NB4 (cell line): ENCODE measurements around the gene ADGRG1.

Experiments
- DNase-seq: peaks from one replicate; pipeline ENCODE4 v3.0.0; 2010; ENCODE audit warnings: low read depth
- H3K4me3 ChIP-seq: one replicate; pipeline ENCODE4 v1.5.1; 2011; ENCODE audit warnings: mild to moderate bottlenecking, low read depth, low read length, moderate library complexity
- CTCF ChIP-seq: IDR thresholded peaks from one replicate; pipeline ENCODE4 v1.5.1; 2012; ENCODE audit warnings: low read depth, low read length
- MYC ChIP-seq: IDR thresholded peaks from 2 replicates; pipeline ENCODE4 v1.6.1; 2011; ENCODE audit warnings: low read depth, low read length
- POLR2A ChIP-seq: IDR thresholded peaks from 2 replicates; pipeline ENCODE4 v1.6.1; 2011; ENCODE audit warnings: mild to moderate bottlenecking; ENCODE audit not compliant: insufficient read length; ENCODE audit errors: extremely low read depth
- TF ChIP-seq, protein P1 (sequence below): IDR thresholded peaks from 2 replicates; pipeline ENCODE4 v1.6.1; 2011; ENCODE audit warnings: low read depth, low read length

Gene ADGRG1

GRCh38 chr16:57627184-57627871, 1.1 kb upstream of the ADGRG1 start:
- TF ChIP-seq, protein P1, sequence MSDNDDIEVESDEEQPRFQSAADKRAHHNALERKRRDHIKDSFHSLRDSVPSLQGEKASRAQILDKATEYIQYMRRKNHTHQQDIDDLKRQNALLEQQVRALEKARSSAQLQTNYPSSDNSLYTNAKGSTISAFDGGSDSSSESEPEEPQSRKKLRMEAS: no peak
- no peak for TF ChIP-seq POLR2A
- TF ChIP-seq CTCF: no peak
- no peak for TF ChIP-seq MYC
- peak; percentile 35 for DNase-seq
- H3K4me3 ChIP-seq: no peak overlapping the region

- no peak for DNase-seq
- no peak overlapping the region for H3K4me3 ChIP-seq
- TF ChIP-seq, protein P1: no peak
- no peak for TF ChIP-seq POLR2A
- TF ChIP-seq CTCF: no peak
- TF ChIP-seq MYC: no peak
Measured at GRCh38 chr16:57628783-57629293, 408 bp downstream of the ADGRG1 start.

DNA sequence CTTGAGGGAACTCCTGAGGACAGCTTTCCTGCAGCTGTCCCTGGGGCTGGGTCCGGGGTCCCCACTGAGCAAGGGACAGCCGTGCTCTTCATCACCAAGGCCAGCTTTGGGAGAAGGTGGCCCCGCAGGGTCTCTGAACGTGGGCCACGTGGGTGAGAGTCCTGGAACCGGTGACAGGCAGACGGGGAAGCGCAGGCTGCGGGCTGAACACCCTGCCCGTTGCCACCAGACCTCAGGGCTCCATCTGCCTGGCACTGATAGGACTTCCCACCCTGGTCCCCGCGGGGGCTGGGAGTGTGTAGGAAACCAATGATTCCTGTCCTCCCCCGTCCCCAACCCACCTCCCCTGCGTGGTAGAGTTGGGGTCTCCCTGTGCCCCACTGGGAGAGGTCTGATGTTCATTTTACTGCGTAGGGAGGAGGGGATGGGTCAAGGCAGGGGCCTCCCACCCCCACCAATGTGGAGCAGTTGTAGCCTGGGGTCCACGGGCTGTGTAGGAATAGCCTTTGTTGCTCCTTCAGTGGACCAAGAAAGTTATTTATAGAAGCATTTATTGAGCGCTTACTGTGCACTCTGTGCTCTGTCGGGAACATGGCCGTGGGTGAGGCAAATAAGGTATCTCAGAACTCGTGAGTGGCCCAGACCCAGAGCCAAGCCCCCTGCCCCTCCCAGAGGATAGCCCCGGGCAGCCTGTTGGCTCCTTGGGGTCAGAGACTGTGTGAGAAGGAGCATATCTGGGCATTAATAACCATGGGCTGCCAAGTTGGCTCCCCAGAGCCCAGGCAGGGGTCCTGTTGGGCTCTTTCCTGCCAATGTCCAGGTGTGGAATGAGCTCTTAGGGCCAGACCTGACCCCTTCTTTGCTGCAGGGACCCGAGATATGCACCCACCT, 1.3 kb downstream of the ADGRG1 start:
- no peak for DNase-seq
- H3K4me3 ChIP-seq: no peak overlapping the region
- TF ChIP-seq MYC (no peak), CTCF (no peak)

DNA sequence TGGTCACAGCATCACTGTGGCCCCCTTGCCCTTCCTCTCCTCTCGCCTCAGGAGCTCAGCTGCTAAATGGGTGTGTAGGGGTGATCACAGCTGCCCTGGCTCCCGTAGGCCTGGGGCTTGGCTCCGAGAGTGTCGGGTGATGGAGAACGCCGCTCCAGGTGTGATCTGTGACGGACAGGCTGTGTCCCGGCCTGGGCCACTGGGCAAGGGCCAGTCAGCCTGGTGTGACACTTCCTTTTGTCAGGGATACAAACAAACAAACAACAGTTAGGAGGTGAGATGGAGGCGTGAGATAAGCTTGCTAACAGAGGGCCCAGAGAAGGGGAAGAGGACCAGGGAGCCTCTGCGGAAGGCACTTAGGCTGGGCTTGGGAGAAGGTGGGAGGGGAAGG, 2.0 kb downstream of the ADGRG1 start:
- H3K4me3 ChIP-seq: no peak overlapping the region
- TF ChIP-seq, protein P1: no peak
- no peak for TF ChIP-seq CTCF
- no peak for DNase-seq

DNA sequence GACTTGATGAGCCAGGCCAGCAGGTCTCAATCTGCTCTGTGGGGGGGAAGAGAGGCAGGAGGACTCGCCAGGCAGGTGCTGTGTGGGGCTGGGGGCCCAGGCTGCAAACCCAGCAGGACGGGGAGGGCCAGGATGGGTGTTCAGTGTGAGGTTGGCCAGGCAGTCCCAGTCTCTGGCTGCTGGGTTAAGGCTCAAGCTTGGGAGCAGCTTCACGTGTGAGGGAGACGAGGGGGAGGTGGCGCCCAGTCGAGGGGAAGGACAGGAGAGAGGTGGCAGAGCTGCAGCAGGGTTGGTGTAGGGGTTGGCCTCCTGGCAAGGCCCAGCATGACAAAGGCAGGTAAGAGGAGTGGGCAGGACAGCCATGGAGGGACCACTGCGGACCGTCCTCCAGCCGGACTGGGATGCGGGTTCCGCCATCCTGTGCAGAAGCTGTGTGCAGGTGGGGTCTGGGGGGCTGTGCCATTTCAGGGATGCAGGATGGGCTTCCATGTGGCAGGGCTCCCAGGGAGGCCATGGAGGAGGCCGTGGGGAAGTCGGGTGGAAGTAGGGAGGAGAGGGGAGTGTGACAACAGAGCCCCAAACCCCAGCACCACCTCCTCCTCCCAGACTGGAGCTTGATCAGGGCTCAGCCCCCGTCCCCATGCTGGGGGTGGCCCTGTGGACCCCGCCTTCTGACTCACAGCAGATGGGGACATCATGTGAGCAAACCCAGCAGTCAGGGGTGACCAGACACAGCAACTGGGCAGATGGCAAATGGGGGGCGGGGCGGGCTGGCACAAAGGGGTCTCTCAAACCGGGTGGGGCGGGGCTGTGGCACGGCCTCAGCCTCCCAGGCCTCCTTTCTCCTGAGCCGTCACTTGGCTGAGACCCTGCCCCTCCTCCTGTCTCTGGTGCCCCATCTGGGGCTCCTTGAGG, 2.8 kb downstream of the ADGRG1 start:
- TF ChIP-seq, protein P1: no peak
- TF ChIP-seq POLR2A: no peak
- DNase-seq: no peak
- no peak overlapping the region for H3K4me3 ChIP-seq

DNA sequence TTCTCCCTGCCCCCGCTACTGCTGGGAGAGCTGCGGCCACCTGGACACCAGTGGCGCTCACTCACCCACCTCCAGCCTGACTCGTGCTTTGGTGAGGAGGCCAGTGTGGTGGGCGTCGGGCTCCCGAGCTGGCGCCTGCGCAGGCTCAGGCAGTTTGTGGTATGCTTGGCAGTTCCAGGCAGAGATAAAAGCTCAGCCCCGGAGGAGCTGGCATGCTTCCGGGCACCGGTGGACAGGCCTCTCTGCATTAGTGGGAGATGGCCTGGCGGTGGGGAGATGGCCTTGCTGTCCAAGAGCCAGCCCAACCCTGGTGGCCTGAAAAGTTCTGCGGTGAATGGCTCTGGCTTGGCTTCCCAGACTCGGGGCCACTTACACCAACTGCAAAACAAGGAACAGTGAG, 4.1 kb downstream of the ADGRG1 start:
- DNase-seq: no peak
- TF ChIP-seq POLR2A: no peak
- TF ChIP-seq, protein P1: no peak
- TF ChIP-seq CTCF: no peak
- no peak for TF ChIP-seq MYC

More for the DNA sequence above, 4.1 kb downstream of the ADGRG1 start:
- H3K4me3 ChIP-seq: no peak overlapping the region
